Neuronal stem cell (in vitro differentiated cells): ENCODE measurements around the gene KLK2. TPM values are rescaled to one million over a fixed set of nuclear protein-coding genes. Genes with fewer than 3 reads are reported as not detected.

Experiments used
- DNase-seq: peaks from one replicate; pipeline ENCODE4 v3.0.0-alpha.2; 2013; ENCODE audit warnings: low spot score
- H2AFZ ChIP-seq: one replicate; pipeline ENCODE4 v1.6.1; 2013; ENCODE audit warnings: mild to moderate bottlenecking, low read length, inconsistent platforms
- H2AK5ac ChIP-seq: 2 replicates; pipeline ENCODE4 v1.6.1; 2013; ENCODE audit warnings: low read depth, mild to moderate bottlenecking, inconsistent platforms, low read length, moderate library complexity, mixed read lengths
- H2BK120ac ChIP-seq: 2 replicates; pipeline ENCODE4 v1.6.1; 2013; ENCODE audit warnings: low read depth, mild to moderate bottlenecking, inconsistent platforms, low read length, moderate library complexity, mixed read lengths
- H2BK12ac ChIP-seq: one replicate; pipeline ENCODE4 v1.6.1; 2013; ENCODE audit warnings: low read length, inconsistent platforms
- H2BK15ac ChIP-seq: 2 replicates; pipeline ENCODE4 v1.6.1; 2013; ENCODE audit warnings: mild to moderate bottlenecking, low read length, inconsistent platforms, mixed read lengths
- H2BK5ac ChIP-seq: one replicate; pipeline ENCODE4 v1.6.1; 2013; ENCODE audit warnings: inconsistent platforms, mild to moderate bottlenecking, low read length, moderate library complexity
- H3K14ac ChIP-seq: one replicate; pipeline ENCODE4 v1.6.1; 2013; ENCODE audit warnings: low read length, inconsistent platforms
- H3K18ac ChIP-seq: 2 replicates; pipeline ENCODE4 v1.6.1; 2013; ENCODE audit warnings: low read length, inconsistent platforms
- H3K23ac ChIP-seq: 2 replicates; pipeline ENCODE4 v1.6.1; 2013; ENCODE audit warnings: low read depth, mild to moderate bottlenecking, mixed read lengths, low read length, inconsistent platforms; ENCODE audit not compliant: poor library complexity
- H3K27ac ChIP-seq: replicated peaks from 3 replicates; pipeline ENCODE4 v1.5.1; 2013; ENCODE audit warnings: low read length, inconsistent platforms
- H3K27me3 ChIP-seq, 3 experiments: 2 replicates each; pipeline ENCODE4 v1.6.1; 2013; ENCODE audit warnings: low read length in 3 of 3, mild to moderate bottlenecking in 2 of 3, inconsistent platforms in 1 of 3, low read depth in 1 of 3, mixed read lengths in 1 of 3, moderate library complexity in 1 of 3; ENCODE audit not compliant: control insufficient read depth in 3 of 3, insufficient read depth in 3 of 3
- H3K36me3 ChIP-seq, 2 donors: replicated peaks in 1 of 2; 2 replicates each; pipeline ENCODE4 v1.6.1; 2013; ENCODE audit warnings: low read length in 2 of 2; ENCODE audit not compliant: control insufficient read depth in 2 of 2, insufficient read depth in 2 of 2
- H3K4ac ChIP-seq: 2 replicates; pipeline ENCODE4 v1.6.1; 2013; ENCODE audit warnings: inconsistent platforms, mild to moderate bottlenecking, low read length, moderate library complexity
- H3K4me1 ChIP-seq, 2 donors: 1 replicate in 1 of 2; 2 replicates in 1 of 2; pipeline ENCODE4 v1.6.1; 2013; ENCODE audit warnings: low read length in 2 of 2, low read depth in 1 of 2; ENCODE audit not compliant: control insufficient read depth in 2 of 2, insufficient read depth in 1 of 2
- H3K4me2 ChIP-seq: one replicate; pipeline ENCODE4 v1.6.1; 2013; ENCODE audit warnings: mild to moderate bottlenecking, low read length, inconsistent platforms; ENCODE audit not compliant: insufficient read depth, poor library complexity, severe bottlenecking
- H3K4me3 ChIP-seq, 2 donors: 2 replicates each; pipeline ENCODE4 v1.5.1; 2013; ENCODE audit warnings: low read length in 2 of 2, mild to moderate bottlenecking in 2 of 2, inconsistent platforms in 1 of 2, moderate library complexity in 1 of 2
- H3K79me1 ChIP-seq: one replicate; pipeline ENCODE4 v1.6.1; 2013; ENCODE audit warnings: low read depth, mild to moderate bottlenecking, inconsistent platforms, low read length, moderate library complexity
- H3K9ac ChIP-seq: one replicate; pipeline ENCODE4 v1.6.1; 2013; ENCODE audit warnings: mild to moderate bottlenecking, low read depth, low read length, inconsistent platforms; ENCODE audit not compliant: poor library complexity
- H3K9me3 ChIP-seq, 2 donors: replicated peaks in 1 of 2; 2 replicates each; pipeline versions ENCODE3 to v1.6.1; 2013; ENCODE audit warnings: low read length in 2 of 2, mild to moderate bottlenecking in 2 of 2, inconsistent platforms in 1 of 2, low read depth in 1 of 2, mixed read lengths in 1 of 2, moderate library complexity in 1 of 2; ENCODE audit not compliant: control insufficient read depth in 2 of 2, insufficient read depth in 1 of 2
- H4K8ac ChIP-seq: one replicate; pipeline ENCODE4 v1.6.1; 2013; ENCODE audit warnings: low read depth, mild to moderate bottlenecking, inconsistent platforms, low read length, moderate library complexity
- H4K91ac ChIP-seq: one replicate; pipeline ENCODE4 v1.6.1; 2013; ENCODE audit warnings: low read length, low read depth, mild to moderate bottlenecking, inconsistent platforms; ENCODE audit not compliant: poor library complexity
- WGBS, 2 donors: extraction: QIAGEN DNeasy Blood & Tissue Kit; methylation state at CpG; one replicate each; pipeline ENCODE4 v1.1.7; 2013; ENCODE audit warnings: missing lambda C conversion rate in 2 of 2, mixed read lengths in 1 of 2; ENCODE audit not compliant: insufficient read length in 2 of 2, insufficient replicate concordance in 1 of 2; ENCODE audit errors: extremely low coverage in 2 of 2; 5-methylcytosine and 5-hydroxymethylcytosine counted together
- polyA plus RNA-seq, 2 experiments: library from polyadenylated mRNA; stranded (reverse); fragments of 200-250 nt; gene quantifications; one replicate each; pipeline ENCODE4 v1.2.3, GENCODE V29; 2013

Gene KLK2
- 0.06 TPM for polyA plus RNA-seq (2013, experiment 1 of 2)
- 0.03 TPM for polyA plus RNA-seq (2013, experiment 2 of 2)

DNA sequence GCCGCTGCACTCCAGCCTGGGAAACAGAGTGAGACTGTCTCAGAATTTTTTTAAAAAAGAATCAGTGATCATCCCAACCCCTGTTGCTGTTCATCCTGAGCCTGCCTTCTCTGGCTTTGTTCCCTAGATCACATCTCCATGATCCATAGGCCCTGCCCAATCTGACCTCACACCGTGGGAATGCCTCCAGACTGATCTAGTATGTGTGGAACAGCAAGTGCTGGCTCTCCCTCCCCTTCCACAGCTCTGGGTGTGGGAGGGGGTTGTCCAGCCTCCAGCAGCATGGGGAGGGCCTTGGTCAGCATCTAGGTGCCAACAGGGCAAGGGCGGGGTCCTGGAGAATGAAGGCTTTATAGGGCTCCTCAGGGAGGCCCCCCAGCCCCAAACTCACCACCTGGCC lies at the start of gene KLK2:
TSS of gene KLK2 (plus strand) at position 384 of the 400 bp plus-strand sequence. CDS start 35 bp downstream, outside the sequence.
- peak within 1 kb of the TSS; percentile 22 for H3K18ac ChIP-seq
- H3K36me3 ChIP-seq: no peaks in the 10 kb centered on the region
- no peak within 1 kb of the TSS for H4K91ac ChIP-seq
- H3K4me2 ChIP-seq: no peak within 1 kb of the TSS
- H3K4me3 ChIP-seq: no peak within 1 kb of the TSS
- H3K27me3 ChIP-seq: peaks cover 0 to 72% (median 3%) of the 10 kb centered on the region in 3 experiments
- H3K79me1 ChIP-seq: no peaks in the 10 kb centered on the region
- no peak within 1 kb of the TSS for H2BK120ac ChIP-seq
- no peaks in the 10 kb centered on the region for H3K9me3 ChIP-seq
- H3K27ac ChIP-seq: no peak within 1 kb of the TSS
- no peak within 1 kb of the TSS for H3K14ac ChIP-seq
- H2AFZ ChIP-seq: no peak within 1 kb of the TSS
- H2BK5ac ChIP-seq: no peak within 1 kb of the TSS
- no CpG with 5 or more reads among the region's 3 CpGs for WGBS, 2 donors
- no peak within 1 kb of the TSS for H2BK12ac ChIP-seq
- peak within 1 kb of the TSS; percentile 10 for H3K9ac ChIP-seq
- H2BK15ac ChIP-seq: no peak within 1 kb of the TSS
- no peak within 1 kb of the TSS for H3K23ac ChIP-seq
- no peak within 1 kb of the TSS for H2AK5ac ChIP-seq
- no peak within 1 kb of the TSS for H4K8ac ChIP-seq
- no peaks in the 10 kb centered on the region for H3K4me1 ChIP-seq
- H3K4ac ChIP-seq: no peak within 1 kb of the TSS
- DNase-seq: no peak

DNA sequence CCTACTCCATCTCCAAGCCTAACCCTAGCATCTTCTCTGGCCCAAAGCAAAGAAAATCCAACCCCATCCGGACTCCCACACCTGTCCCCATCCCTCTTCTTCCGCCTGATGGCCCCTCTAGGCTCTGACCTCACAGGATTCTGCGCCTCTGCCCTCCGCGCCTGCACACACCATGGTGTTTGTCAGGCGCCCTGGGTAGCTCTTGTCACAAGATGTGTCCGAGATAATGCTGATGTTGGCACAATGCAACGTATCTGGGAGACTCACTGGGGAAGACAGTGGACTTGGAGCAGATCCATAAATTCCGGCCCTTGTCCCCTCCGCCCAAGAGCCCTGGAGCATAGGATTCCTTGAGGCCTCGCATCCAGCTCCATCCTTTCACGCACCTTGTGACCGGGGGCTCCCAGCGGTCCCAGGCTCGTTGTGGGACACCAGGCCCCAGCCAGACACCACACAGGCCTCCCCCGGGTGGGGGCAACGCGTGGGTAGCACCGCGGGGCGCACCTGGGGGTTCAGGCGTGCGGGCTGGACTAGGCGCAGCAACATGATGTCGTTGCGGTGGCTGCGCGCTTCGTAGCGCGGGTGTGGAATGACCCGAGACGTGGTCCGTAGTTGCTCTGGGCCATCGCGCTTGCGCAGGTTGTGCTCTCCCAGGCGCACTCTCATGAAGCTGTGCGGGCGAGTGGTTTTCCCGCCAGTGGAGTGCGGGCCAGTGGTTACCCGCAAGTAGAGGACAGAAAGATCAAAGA lies 46.6 kb upstream of the KLK2 start:
- H3K36me3 ChIP-seq: no peaks in the 10 kb centered on the region
- H3K4me1 ChIP-seq: peaks cover 0 to 3% of the 10 kb centered on the region in 2 donors
- H2AK5ac ChIP-seq: peak overlapping the region; percentile 40
- H3K4ac ChIP-seq: no peak overlapping the region
- H2BK15ac ChIP-seq: no peak overlapping the region
- H3K9ac ChIP-seq: no peak overlapping the region
- H2BK120ac ChIP-seq: no peak overlapping the region
- H3K14ac ChIP-seq: peak overlapping the region; percentile 63
- H2BK12ac ChIP-seq: no peak overlapping the region
- no peak overlapping the region for H4K8ac ChIP-seq
- H3K23ac ChIP-seq: peak overlapping the region; percentile 46
- no CpG with 5 or more reads among the region's 43 CpGs for WGBS, 2 donors
- H3K27me3 ChIP-seq: peaks cover 0 to 36% (median 13%) of the 10 kb centered on the region in 3 experiments
- H3K18ac ChIP-seq: peak overlapping the region; percentile 35
- H3K4me2 ChIP-seq: no peak overlapping the region
- no peak overlapping the region for H3K4me3 ChIP-seq
- H2AFZ ChIP-seq: no peak overlapping the region
- H3K9me3 ChIP-seq: peaks cover 0 to 6% of the 10 kb centered on the region in 2 donors
- H3K79me1 ChIP-seq: no peaks in the 10 kb centered on the region
- DNase-seq: no peak
- no peak overlapping the region for H3K27ac ChIP-seq
- H4K91ac ChIP-seq: no peak overlapping the region
- H2BK5ac ChIP-seq: no peak overlapping the region

DNA sequence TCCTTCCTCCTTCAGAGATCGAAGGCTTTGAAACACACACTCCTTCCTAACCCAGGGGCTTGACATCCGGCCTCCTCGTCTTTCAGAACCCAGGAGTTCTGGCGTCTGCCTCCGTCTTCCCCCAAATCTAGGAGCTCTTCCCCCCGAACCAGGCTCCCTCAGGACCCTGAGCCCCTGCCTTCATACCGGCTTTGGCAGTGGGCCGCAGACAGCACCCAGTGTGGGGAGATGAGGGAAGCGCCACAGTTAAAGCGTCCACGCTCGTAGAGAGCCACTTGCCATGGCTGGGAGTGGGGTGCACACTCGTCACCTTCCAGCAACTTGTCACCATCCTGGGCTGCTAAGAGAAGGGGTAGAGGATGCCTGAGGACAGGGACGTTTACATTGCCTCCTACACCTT lies 45.8 kb upstream of the KLK2 start:
- Histone ChIP-seq H3K23ac (peak overlapping the region; percentile 67), H3K9me3 (peaks cover 0 to 6% of the 10 kb centered on the region in 2 donors), H2AK5ac (no peak overlapping the region), H4K91ac (no peak overlapping the region), H3K4ac (peak overlapping the region; percentile 17), H2BK12ac (no peak overlapping the region), H2BK15ac (no peak overlapping the region), H3K14ac (no peak overlapping the region), H4K8ac (no peak overlapping the region), H3K36me3 (no peaks in the 10 kb centered on the region), H3K9ac (no peak overlapping the region), H2BK120ac (no peak overlapping the region), H3K27me3 (peaks cover 0 to 27% (median 5%) of the 10 kb centered on the region in 3 experiments), H3K4me1 (peaks cover 0 to 3% of the 10 kb centered on the region in 2 donors), H3K79me1 (no peaks in the 10 kb centered on the region), H3K18ac (peak overlapping the region; percentile 67), H3K4me2 (no peak overlapping the region), H2AFZ (no peak overlapping the region), H3K4me3 (no peak overlapping the region), H2BK5ac (no peak overlapping the region), H3K27ac (no peak overlapping the region)
- whole genome bisulfite sequencing, 2 donors: no CpG with 5 or more reads among the region's 14 CpGs
- DNase-seq: no peak

- Histone ChIP-seq H2AK5ac (no peak overlapping the region), H3K18ac (no peak overlapping the region), H4K91ac (no peak overlapping the region), H3K14ac (no peak overlapping the region), H2BK12ac (no peak overlapping the region), H2AFZ (no peak overlapping the region), H3K9ac (no peak overlapping the region), H2BK5ac (no peak overlapping the region), H4K8ac (no peak overlapping the region), H2BK15ac (no peak overlapping the region), H3K4ac (no peak overlapping the region), H3K36me3 (no peaks in the 10 kb centered on the region), H3K27me3 (peaks cover 0 to 11% (median 9%) of the 10 kb centered on the region in 3 experiments), H3K23ac (no peak overlapping the region), H3K4me1 (peaks cover 0 to 3% of the 10 kb centered on the region in 2 donors), H3K27ac (no peak overlapping the region), H3K4me2 (no peak overlapping the region), H3K79me1 (no peaks in the 10 kb centered on the region), H3K4me3 (peak overlapping the region in 1 of 2 donors; percentile 57), H2BK120ac (no peak overlapping the region), H3K9me3 (peaks cover under 1 to 6% of the 10 kb centered on the region in 2 donors)
- DNase-seq: no peak
- WGBS, 2 donors: no CpG with 5 or more reads among the region's 5 CpGs
Measured at GRCh38 chr19:50829801-50830200, 43.4 kb upstream of the KLK2 start.
